NCI-H2227 treated with DMSO at 0.1 percent for 48 hours (cell line): ENCODE measurements around the gene HLCS.

ENCODE experiments used
- DNase-seq: peaks from one replicate; lab custom pipeline; 2025; lab: John Stamatoyannopoulos, UW

HLCS gene

GRCh38 chr21:36743446-36743845 lies 223.0 kb downstream of the HLCS start:
- DNase-seq: no peak

GRCh38 chr21:36743008-36743407 lies 223.5 kb downstream of the HLCS start:
- DNase-seq: no peak

GRCh38 chr21:36741506-36741905 lies 225.0 kb downstream of the HLCS start:
- no peak for DNase-seq

GRCh38 chr21:36738489-36739126 lies 227.9 kb downstream of the HLCS start:
- no peak for DNase-seq

- no peak for DNase-seq
Measured at GRCh38 chr21:36735724-36736320, 230.6 kb downstream of the HLCS start.

GRCh38 chr21:36735201-36735515 lies 231.3 kb downstream of the HLCS start:
- DNase-seq: no peak

- DNase-seq: no peak
Measured at GRCh38 chr21:36734367-36735200, 231.9 kb downstream of the HLCS start.

GRCh38 chr21:36733857-36734256 lies 232.6 kb downstream of the HLCS start:
- DNase-seq: no peak

GRCh38 chr21:36732761-36733160 lies 233.7 kb downstream of the HLCS start:
- DNase-seq: no peak

GRCh38 chr21:36732217-36732616 lies 234.3 kb downstream of the HLCS start:
- no peak for DNase-seq

GRCh38 chr21:36730291-36731281 lies 235.9 kb downstream of the HLCS start:
- no peak for DNase-seq

- no peak for DNase-seq
Measured at GRCh38 chr21:36729310-36729970, 237.0 kb downstream of the HLCS start.

- DNase-seq: no peak
Measured at GRCh38 chr21:36728371-36729111, 237.9 kb downstream of the HLCS start.

GRCh38 chr21:36727866-36728265 lies 238.6 kb downstream of the HLCS start:
- DNase-seq: no peak

GRCh38 chr21:36725793-36726386 lies 240.6 kb downstream of the HLCS start:
- DNase-seq: no peak

GRCh38 chr21:36724660-36725059 lies 241.8 kb downstream of the HLCS start:
- no peak for DNase-seq

GRCh38 chr21:36723371-36723881 lies 243.0 kb downstream of the HLCS start:
- DNase-seq: no peak

GRCh38 chr21:36722370-36723368 lies 243.8 kb downstream of the HLCS start:
- DNase-seq: no peak

- no peak for DNase-seq
Measured at GRCh38 chr21:36721817-36722216, 244.7 kb downstream of the HLCS start.
